ENCODE data around the gene MRS2.

MRS2 gene

DNA sequence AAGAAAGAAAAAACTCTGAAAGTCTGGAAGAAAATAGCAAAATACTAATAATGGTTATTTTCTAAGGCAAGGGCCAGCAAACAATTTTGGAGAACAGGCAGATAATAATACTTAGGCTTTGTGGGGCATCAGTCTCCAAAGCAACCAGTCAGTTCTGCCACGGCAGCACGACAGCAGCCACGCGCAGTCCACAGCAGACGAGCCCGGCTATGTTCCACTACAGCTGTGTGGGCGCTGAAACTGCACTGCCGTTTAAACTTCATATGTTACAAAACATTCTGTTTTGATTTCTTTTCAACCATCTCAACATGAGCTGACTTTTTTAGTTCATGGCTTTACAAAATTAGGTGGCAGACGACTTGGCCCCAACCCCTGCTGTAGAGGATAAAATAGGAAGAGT lies 29.9 kb downstream of the MRS2 start:
- Histone ChIP-seq H3K27ac (replicated peaks) (no peak overlapping the region), H3K27me3 (ENCODE audit: insufficient read depth, poor library complexity, severe bottlenecking) (no peaks in the 10 kb centered on the region), H3K4me3 (replicated peaks; ENCODE audit: insufficient read depth, low read length) (no peak overlapping the region)
- TF ChIP-seq, protein P1, sequence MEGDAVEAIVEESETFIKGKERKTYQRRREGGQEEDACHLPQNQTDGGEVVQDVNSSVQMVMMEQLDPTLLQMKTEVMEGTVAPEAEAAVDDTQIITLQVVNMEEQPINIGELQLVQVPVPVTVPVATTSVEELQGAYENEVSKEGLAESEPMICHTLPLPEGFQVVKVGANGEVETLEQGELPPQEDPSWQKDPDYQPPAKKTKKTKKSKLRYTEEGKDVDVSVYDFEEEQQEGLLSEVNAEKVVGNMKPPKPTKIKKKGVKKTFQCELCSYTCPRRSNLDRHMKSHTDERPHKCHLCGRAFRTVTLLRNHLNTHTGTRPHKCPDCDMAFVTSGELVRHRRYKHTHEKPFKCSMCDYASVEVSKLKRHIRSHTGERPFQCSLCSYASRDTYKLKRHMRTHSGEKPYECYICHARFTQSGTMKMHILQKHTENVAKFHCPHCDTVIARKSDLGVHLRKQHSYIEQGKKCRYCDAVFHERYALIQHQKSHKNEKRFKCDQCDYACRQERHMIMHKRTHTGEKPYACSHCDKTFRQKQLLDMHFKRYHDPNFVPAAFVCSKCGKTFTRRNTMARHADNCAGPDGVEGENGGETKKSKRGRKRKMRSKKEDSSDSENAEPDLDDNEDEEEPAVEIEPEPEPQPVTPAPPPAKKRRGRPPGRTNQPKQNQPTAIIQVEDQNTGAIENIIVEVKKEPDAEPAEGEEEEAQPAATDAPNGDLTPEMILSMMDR (IDR thresholded peaks at IDR 0.05; ENCODE audit: insufficient read depth, low read length): no peak
- TF ChIP-seq, protein P2, sequence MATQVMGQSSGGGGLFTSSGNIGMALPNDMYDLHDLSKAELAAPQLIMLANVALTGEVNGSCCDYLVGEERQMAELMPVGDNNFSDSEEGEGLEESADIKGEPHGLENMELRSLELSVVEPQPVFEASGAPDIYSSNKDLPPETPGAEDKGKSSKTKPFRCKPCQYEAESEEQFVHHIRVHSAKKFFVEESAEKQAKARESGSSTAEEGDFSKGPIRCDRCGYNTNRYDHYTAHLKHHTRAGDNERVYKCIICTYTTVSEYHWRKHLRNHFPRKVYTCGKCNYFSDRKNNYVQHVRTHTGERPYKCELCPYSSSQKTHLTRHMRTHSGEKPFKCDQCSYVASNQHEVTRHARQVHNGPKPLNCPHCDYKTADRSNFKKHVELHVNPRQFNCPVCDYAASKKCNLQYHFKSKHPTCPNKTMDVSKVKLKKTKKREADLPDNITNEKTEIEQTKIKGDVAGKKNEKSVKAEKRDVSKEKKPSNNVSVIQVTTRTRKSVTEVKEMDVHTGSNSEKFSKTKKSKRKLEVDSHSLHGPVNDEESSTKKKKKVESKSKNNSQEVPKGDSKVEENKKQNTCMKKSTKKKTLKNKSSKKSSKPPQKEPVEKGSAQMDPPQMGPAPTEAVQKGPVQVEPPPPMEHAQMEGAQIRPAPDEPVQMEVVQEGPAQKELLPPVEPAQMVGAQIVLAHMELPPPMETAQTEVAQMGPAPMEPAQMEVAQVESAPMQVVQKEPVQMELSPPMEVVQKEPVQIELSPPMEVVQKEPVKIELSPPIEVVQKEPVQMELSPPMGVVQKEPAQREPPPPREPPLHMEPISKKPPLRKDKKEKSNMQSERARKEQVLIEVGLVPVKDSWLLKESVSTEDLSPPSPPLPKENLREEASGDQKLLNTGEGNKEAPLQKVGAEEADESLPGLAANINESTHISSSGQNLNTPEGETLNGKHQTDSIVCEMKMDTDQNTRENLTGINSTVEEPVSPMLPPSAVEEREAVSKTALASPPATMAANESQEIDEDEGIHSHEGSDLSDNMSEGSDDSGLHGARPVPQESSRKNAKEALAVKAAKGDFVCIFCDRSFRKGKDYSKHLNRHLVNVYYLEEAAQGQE (IDR thresholded peaks at IDR 0.05; ENCODE audit: insufficient replicate concordance, low read depth): no peak
- TF ChIP-seq SPI1 (IDR thresholded peaks at IDR 0.05; ENCODE audit: borderline replicate concordance, low read depth) (no peak), POLR2AphosphoS5 (IDR thresholded peaks at IDR 0.05; ENCODE audit: low read depth) (no peak), GABPA (IDR thresholded peaks at IDR 0.05; ENCODE audit: low read depth) (no peak)
- DNase-seq (ENCODE audit: low read depth in 1 of 2, low spot score in 1 of 2): no peak

DNA sequence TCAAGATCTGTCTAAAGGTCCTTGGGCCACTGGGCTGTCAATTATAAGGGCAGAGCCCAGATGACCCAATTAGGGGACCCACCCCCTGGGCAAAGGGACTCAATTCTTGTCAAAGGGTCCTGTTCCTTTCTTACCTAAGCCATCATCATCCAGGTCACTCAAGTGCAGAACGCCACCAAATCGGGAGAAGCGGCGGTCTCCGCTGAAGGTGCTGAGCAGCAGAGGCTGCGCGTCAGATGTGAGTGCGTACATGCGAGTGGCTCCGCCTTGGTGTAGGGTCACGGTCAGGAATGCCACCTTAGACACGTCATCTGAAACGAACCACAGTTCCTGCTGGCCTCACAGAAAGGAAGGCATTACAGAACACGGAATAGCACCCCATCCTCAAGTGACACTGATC lies 34.2 kb downstream of the MRS2 start:
- TF ChIP-seq POLR2AphosphoS5 (IDR thresholded peaks at IDR 0.05; ENCODE audit: low read depth) (no peak), SPI1 (IDR thresholded peaks at IDR 0.05; ENCODE audit: borderline replicate concordance, low read depth) (no peak), GABPA (IDR thresholded peaks at IDR 0.05; ENCODE audit: low read depth) (no peak)
- TF ChIP-seq, protein P2 (IDR thresholded peaks at IDR 0.05; ENCODE audit: insufficient replicate concordance, low read depth): no peak
- TF ChIP-seq, protein P1 (IDR thresholded peaks at IDR 0.05; ENCODE audit: insufficient read depth, low read length): no peak

DNA sequence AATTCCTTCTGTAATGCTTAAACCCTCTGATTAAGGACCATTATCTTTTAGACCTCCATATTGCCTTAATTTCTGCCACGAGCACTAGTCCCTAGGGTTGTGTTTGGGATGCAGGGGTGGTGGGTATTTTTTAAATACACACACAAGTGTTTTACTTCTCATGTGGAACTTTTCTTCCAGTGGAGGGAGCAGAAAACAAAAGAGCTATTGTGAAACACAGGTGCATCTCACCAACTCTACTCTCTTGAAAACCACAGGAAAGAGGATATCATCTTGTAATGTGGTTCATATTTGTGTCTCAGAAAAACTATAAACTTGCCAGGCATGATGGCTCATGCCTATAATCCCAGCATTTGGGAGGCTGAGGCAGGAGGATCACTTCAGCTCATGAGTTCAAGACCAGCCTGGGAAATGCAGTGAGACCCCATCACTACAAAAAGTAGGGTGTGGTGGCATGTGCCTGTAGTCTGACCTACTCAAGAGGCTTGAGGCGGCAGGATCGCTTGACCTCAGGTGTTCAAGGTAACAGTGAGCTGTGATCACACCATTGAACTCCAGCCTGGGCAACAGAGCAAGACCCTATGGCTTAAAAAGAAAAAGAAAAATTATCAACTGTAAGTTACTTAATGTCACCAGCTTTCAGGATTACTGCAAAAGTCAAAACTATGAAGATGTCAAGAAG lies 37.3 kb downstream of the MRS2 start:
- no peak overlapping the region for H3K4me3 ChIP-seq (replicated peaks; ENCODE audit: insufficient read depth, low read length)
- no peaks in the 10 kb centered on the region for H3K27me3 ChIP-seq (ENCODE audit: insufficient read depth, poor library complexity, severe bottlenecking)
- no peak overlapping the region for H3K27ac ChIP-seq (replicated peaks)
- no peak for DNase-seq (ENCODE audit: low read depth in 1 of 2, low spot score in 1 of 2)
- TF ChIP-seq, protein P1 (IDR thresholded peaks at IDR 0.05; ENCODE audit: insufficient read depth, low read length): no peak
- no peak for TF ChIP-seq POLR2AphosphoS5 (IDR thresholded peaks at IDR 0.05; ENCODE audit: low read depth)
- TF ChIP-seq SPI1 (IDR thresholded peaks at IDR 0.05; ENCODE audit: borderline replicate concordance, low read depth): no peak
- no peak for TF ChIP-seq GABPA (IDR thresholded peaks at IDR 0.05; ENCODE audit: low read depth)
- TF ChIP-seq, protein P2 (IDR thresholded peaks at IDR 0.05; ENCODE audit: insufficient replicate concordance, low read depth): no peak

More for the DNA sequence above, 34.2 kb downstream of the MRS2 start:
- Histone ChIP-seq H3K4me3 (replicated peaks; ENCODE audit: insufficient read depth, low read length) (no peak overlapping the region), H3K27me3 (ENCODE audit: insufficient read depth, poor library complexity, severe bottlenecking) (no peaks in the 10 kb centered on the region), H3K27ac (replicated peaks) (no peak overlapping the region)
- DNase-seq (ENCODE audit: low read depth in 1 of 2, low spot score in 1 of 2): no peak
